HEK293T (cell line): ENCODE results near the gene PFDN4.

ENCODE experiments used
- FOXK2 ChIP-seq: fragments of 450-650 bp; IDR thresholded peaks from 2 replicates; pipeline ENCODE4 v1.6.1; 2016; ENCODE audit warnings: mild to moderate bottlenecking
- FOXM1 ChIP-seq: fragments of 450-650 bp; IDR thresholded peaks from 2 replicates; pipeline ENCODE4 v1.6.1; 2017; ENCODE audit warnings: mild to moderate bottlenecking, borderline replicate concordance
- NFRKB ChIP-seq: fragments of 450-650 bp; IDR thresholded peaks from 2 replicates; pipeline ENCODE4 v1.6.1; 2016; ENCODE audit warnings: mild to moderate bottlenecking, moderate library complexity
- PKNOX1 ChIP-seq: fragments of 450-650 bp; IDR thresholded peaks from 2 replicates; pipeline ENCODE4 v1.6.1; 2016
- TARDBP ChIP-seq: fragments of 450-650 bp; IDR thresholded peaks from 2 replicates; pipeline ENCODE4 v1.6.1; 2016

GRCh38 chr20:54178256-54178655 is 29.6 kb upstream of the PFDN4 start:
- TF ChIP-seq FOXK2, result no peak
- no peak for TF ChIP-seq FOXM1
- no peak for TF ChIP-seq PKNOX1
- TF ChIP-seq NFRKB, result no peak
- no peak for TF ChIP-seq TARDBP
